Left renal cortex interstitium (tissue), 4 donors: ENCODE results near the gene ECE2. TPM values are rescaled to one million over a fixed set of nuclear protein-coding genes. Genes with fewer than 3 reads are reported as not detected.

Source experiments
- DNase-seq, 4 donors: peaks; one replicate each; pipeline ENCODE4 v3.0.0-alpha.2; 2013; ENCODE audit warnings: low read depth in 4 of 4, low spot score in 2 of 4, missing footprints in 1 of 4
- polyA plus RNA-seq, 4 donors: library from polyadenylated mRNA; unstranded; fragments of 120-200 nt; gene quantifications; one replicate each; pipeline ENCODE4 v1.2.1, GENCODE V29; 2013; ENCODE audit not compliant: insufficient read length in 4 of 4

Gene ECE2
- polyA plus RNA-seq = under 1 TPM in 2 of 4 donors, not detected in 2; 0.08 to 0.14 TPM

- DNase-seq = no peak
These were observed at the start of gene ECE2 for GRCh38 chr3:184275961-184276910. ECE2 (plus strand) TSS chr3:184276022; CDS start chr3:184276154, 132 bp downstream.

DNA sequence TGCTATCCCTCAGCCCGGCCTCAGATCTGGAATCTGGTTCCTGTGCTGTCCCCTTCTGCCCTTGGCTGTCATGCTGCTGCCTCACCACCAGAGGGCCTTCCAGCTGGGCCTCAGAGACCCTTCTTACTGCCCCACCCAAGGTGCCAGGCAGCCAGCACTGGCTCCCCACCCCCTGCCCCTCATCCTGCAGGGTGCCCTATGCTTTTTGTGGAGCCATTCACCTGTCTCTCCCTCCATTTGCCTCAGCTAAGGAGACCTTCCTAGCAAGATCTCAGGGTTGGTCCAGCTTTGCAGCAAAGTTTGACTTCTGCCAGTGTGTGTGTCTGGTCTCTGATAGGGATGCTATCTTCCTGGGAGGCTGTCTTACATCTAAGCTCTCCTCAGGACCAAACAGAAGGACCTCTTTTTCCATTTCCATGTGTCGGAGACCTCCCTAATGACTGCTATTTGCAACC is 48.3 kb upstream of the ECE2 start:
- DNase-seq = no peak

DNA sequence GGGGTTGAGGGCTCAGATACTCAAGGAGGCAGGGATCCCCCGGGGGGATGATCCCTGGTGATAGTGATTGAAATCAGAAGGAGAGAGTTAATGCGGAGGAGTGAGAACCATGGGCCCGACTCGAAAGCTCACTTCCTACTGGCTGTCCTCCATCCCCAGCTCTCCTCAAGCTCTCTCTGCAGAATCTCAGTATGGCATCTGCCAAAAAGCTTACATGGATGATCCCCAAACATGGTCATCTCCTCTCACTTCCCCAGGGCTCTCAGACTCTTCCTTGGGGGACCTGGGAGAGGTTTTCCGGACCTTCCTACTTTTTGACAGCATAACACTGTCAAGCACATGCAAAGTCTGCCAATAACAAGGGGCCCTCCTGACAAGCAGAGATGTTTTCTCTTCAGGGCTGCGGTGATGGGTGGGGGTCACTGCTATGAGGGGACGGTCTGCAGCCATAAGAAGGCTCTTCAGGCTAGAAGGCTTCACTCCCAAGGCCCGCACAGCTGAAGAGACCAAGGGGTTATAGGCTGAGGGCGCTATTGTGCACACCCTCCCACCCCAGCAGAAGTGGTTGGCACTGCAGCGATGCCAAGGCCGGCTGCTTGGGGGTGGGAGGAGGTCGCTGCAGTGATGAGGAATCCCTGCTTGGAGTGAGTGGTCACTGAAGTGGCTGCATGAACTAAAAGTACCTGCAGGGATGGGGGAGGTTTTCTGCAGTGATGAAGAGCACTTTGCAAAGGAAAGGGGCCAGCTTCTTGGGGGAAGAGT is 47.3 kb upstream of the ECE2 start:
- no peak for DNase-seq

DNA sequence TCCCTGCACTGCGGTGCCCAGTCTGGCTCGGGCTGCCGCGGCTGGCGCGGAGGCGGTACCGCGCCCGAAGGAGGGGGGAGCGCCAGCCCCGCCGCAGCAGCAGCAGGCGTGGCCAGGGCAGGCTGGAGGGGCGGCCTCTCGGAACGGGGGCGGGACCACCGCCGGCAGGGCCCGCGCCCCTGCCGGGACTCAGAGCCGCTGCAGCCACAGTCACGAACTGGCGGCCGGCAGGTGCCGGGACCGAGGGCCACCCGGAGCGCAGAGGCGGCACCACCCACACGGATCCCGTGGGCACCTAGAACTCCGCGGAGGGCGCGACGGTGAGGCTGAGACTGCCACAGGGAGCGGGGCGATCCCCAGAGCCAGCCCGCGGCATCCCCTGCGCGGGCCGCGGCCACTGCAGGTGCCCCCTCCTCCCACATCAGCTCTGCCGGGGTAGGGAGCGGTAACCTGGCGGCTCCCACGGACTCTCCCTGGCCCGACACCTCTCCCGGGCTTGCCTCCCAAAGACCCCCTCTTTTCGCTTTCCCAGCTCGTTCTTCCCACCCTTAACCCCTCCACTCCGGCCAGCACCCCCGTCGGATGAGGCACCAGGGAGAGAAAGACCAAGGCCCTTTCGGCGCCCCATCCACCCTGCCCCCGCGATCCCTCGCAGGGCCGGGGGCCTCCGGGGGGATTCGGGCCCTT is 46.3 kb upstream of the ECE2 start, which contains the start of gene VWA5B2:
VWA5B2 (plus strand) TSS at position 192 of the 687 bp plus-strand sequence. CDS start 944 bp downstream, outside the sequence.
- no peak for DNase-seq

- no peak for DNase-seq
These were observed 45.7 kb upstream of the ECE2 start for GRCh38 chr3:184230081-184230602.

GRCh38 chr3:184230603-184231528 is 45.0 kb upstream of the ECE2 start:
- no peak for DNase-seq

- no peak for DNase-seq
These were observed 44.2 kb upstream of the ECE2 start for GRCh38 chr3:184231671-184232070.

DNA sequence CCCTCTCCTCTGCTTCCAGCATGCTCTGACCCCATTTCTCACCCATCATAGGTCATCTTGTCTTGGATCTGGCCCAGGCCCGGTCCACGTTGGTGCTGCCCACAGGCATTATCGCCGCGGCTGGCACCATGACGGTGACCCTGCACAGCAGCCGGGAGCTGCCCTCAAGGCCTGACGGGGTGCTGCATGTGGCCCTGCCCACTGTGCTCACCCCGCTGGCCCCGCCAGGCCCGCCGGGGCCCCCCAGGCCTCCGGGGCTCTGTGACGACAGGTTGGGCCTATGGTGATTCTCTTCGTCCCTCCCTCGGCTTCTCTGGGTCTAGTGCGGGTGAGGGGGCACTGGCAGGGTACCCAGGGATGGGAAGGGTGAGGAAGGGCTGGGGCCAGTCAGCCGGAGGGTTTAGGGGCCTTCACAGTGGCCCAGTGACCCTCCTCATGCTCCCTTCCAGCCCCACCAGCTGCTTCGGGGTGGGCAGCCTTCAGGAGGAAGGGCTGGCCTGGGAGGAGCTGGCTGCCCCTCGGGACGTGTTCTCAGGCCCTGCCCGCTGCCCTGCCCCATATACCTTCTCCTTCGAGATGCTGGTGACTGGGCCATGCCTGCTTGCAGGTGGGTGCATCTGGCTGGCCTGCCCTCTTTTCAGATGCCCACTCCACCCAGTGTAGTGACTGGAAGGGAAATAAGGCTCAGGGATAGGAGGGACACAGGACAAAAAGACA is 42.5 kb upstream of the ECE2 start:
- no peak for DNase-seq

GRCh38 chr3:184234224-184234623 is 41.6 kb upstream of the ECE2 start:
- no peak for DNase-seq

DNA sequence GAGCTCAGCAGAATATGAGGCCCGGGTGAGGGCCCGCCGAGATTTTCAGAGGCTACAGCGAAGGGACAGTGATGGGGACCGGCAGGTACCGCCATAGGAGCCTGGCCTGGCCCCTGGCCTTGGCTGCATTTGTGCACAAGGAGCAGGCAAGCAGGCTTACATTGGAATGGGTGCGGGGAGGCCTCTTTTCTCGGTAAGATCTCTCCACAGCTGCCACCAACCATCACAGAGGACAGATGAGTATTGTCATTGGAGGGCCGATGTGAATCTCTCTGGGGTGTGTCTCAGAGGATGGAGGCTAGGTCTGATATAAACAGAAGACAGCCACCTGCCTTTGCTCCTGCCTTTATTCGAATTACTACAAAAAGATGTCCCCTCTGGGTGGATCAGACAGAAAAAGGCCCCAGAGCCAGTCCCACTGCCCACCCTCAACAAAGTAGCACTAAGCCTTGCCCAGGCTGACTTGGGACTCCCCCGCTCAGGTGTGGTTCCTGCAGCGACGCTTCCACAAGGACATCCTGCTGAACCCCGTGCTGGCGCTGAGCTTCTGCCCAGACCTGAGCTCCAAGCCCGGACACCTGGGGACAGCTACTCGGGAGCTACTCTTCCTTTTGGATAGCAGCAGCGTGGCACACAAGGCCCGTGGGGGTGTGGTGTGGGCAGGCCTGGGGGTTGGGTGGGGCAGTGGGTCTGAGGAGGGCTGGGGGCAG is 41.0 kb upstream of the ECE2 start:
- no peak for DNase-seq

- no peak for DNase-seq
These were observed 40.3 kb upstream of the ECE2 start for GRCh38 chr3:184235381-184236032.

GRCh38 chr3:184236033-184236410 is 39.8 kb upstream of the ECE2 start:
- no peak for DNase-seq

DNA sequence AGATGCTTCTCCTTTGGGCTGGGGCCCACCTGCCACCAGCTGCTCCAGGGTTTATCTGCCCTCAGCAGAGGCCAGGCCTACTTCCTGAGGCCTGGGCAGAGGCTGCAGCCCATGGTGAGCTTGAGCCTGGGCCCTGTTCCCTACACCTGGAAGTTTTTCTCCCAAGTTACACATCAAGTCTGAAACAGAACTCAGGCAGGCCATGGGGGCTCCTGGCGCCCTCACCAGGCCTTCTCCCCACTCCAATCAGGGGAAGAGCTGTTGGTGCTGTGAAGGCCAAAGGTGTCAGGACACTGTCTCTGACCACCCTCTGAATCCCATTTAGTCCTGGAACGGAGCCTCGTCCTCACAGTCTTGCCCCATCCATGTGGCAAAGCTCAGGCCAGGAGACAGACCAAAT is 39.2 kb upstream of the ECE2 start:
- DNase-seq = no peak

- no peak for DNase-seq
These were observed 38.6 kb upstream of the ECE2 start for GRCh38 chr3:184237211-184237610.

DNA sequence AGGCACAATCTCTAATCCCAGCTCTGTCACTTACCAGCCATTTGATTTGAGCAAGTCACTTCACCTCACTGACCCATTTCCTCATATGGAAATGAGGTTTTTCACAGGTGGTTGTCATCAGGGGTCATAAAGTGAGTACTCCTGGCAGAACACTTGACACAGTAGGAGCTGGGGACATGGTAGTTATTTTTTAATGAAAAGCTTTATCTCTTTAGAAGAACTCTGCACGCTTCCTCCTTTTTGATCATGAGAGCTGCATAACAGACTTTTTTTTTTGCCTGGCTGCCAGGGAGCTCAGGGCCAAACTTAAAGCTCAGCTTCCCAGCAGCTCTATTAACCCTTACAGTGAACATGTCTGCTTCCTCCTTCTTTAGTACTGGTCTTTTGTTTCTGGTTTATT is 38.0 kb upstream of the ECE2 start:
- DNase-seq = no peak

- no peak for DNase-seq
These were observed 37.5 kb upstream of the ECE2 start for GRCh38 chr3:184238246-184238818.

DNA sequence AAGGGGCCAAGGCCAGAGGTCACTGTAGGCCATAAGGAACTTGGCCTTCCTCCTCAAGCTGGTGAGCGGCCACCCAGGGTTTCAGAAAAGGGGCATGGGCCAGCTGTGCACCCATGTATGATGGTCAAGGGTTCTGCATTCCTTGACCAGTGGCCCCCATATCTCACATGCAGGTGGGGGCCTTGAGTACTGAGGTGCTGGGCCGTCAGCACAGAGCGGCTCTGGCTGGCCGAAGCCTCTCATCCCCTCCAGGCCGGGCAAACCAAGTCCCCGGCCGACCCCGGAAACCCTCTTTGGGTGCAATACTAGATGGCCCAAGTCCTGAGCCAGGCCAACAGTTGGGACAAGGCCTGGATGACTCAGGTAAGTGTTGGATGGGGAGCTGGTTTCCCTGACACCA is 36.6 kb upstream of the ECE2 start:
- no peak for DNase-seq
